ENCODE results near the gene MTA1. TPM values are rescaled to one million over a fixed set of nuclear protein-coding genes. Genes with fewer than 3 reads are reported as not detected.

MTA1 gene
- total and polyA plus RNA-seq, 2 of the 8 experiments (the other 6 are each of a cell fraction or from before 2014, with no cell fraction given) = 73.9 to 221 TPM

DNA sequence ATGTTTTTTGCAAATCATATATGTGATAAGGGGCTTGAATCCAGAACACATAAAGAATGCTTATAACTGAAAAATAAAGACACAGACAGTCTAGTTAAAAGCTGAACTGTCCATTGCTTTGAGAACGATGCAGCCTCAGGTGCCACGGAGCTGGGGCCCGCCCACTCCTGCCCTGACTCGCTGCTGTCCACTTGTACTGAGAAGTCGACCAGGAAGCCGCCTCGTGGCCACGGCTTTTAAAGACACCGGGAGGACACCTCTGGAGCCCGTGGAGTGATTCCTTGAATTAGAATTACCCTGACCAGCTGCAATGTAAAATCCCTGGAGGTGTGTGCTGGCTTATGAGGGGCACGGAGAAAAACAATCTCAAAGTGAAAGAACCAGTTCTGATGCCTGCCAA, 45.2 kb upstream of the MTA1 start:
- Histone ChIP-seq H3K79me2 (ENCODE audit: control insufficient read depth in 1 of 2, insufficient read depth in 2 of 2, low read length in 2 of 2) (no peaks in the 10 kb centered on the region), H2BK5ac (ENCODE audit: low read depth, low read length) (no peak overlapping the region), H3K14ac (ENCODE audit: insufficient read length) (no peak overlapping the region), H3K4ac (replicated peaks; ENCODE audit: insufficient read length, low read depth, low read length) (no peak overlapping the region), H3K23ac (ENCODE audit: insufficient read length) (no peak overlapping the region), H2BK15ac (ENCODE audit: low read length) (no peak overlapping the region), H4K20me1 (replicated peaks in 1 of 2; ENCODE audit: control insufficient read depth in 1 of 2, insufficient read depth in 2 of 2, low read length in 2 of 2) (peaks cover 0 to 4% of the 10 kb centered on the region in 2 experiments), H3K36me3 (ENCODE audit: control insufficient read depth in 2 of 4, insufficient read depth in 4 of 4, low read length in 3 of 4) (peaks cover 0 to 4% (median 0%) of the 10 kb centered on the region in 4 experiments; a peak in 1 of 8 replicates), H4K8ac (ENCODE audit: extremely low read depth, insufficient read depth, low read length) (no peak overlapping the region), H4K91ac (replicated peaks; ENCODE audit: insufficient read length, low read length) (no peak overlapping the region), H4K5ac (ENCODE audit: insufficient read length, low read depth, low read length) (no peak overlapping the region), H3K56ac (replicated peaks; ENCODE audit: insufficient read length, low read depth, low read length) (no peak overlapping the region), H3K9me3 (ENCODE audit: insufficient read depth in 2 of 2, low read depth in 1 of 2, low read length in 1 of 2) (peaks cover 0 to 4% of the 10 kb centered on the region in 2 experiments; a peak in 1 of 4 replicates), H2AK5ac (ENCODE audit: low read depth, low read length) (no peak overlapping the region), H3K4me1 (replicated peaks in 1 of 4; ENCODE audit: control insufficient read depth in 3 of 4, insufficient read depth in 4 of 4, low read length in 3 of 4) (no peaks in the 10 kb centered on the region), H2BK120ac (replicated peaks; ENCODE audit: low read depth, low read length) (no peak overlapping the region), H2AFZ (ENCODE audit: low read length) (no peak overlapping the region), H3K4me3 (ENCODE audit: extremely low read depth in 1 of 4, insufficient read depth in 2 of 4, low read depth in 3 of 4, low read length in 4 of 4) (no peak overlapping the region), H3K4me2 (ENCODE audit: insufficient read depth in 1 of 2, low read depth in 2 of 2, low read length in 2 of 2) (no peak overlapping the region), H3K23me2 (ENCODE audit: low read depth, low read length) (no peaks in the 10 kb centered on the region), H2BK20ac (ENCODE audit: low read length) (no peak overlapping the region), H3K79me1 (ENCODE audit: low read depth, low read length) (no peaks in the 10 kb centered on the region), H2BK12ac (ENCODE audit: low read depth, low read length) (no peak overlapping the region), H3K27ac (ENCODE audit: low read depth, low read length) (no peak overlapping the region), H3K27me3 (replicated peaks in 1 of 4; ENCODE audit: control insufficient read depth in 3 of 4, extremely low read depth in 1 of 4, insufficient read depth in 3 of 4, low read length in 3 of 4) (no peaks in the 10 kb centered on the region; a peak in 1 of 7 replicates), H3K9ac (replicated peaks in 1 of 4; ENCODE audit: extremely low read depth in 1 of 4, low read depth in 3 of 4, low read length in 3 of 4) (no peak overlapping the region), H3K18ac (ENCODE audit: extremely low read depth, low read length) (no peak overlapping the region)
- TF ChIP-seq POU5F1 (IDR thresholded peaks at IDR 0.05; ENCODE audit: low read depth, low read length) (no peak), SIN3A (conservative IDR thresholded peaks at IDR 0.05 in 1 of 2, IDR thresholded peaks at IDR 0.05 in 1 of 2; ENCODE audit: low read depth in 1 of 2, low read length in 2 of 2) (no peak), RNF2 (IDR thresholded peaks at IDR 0.05; ENCODE audit: borderline replicate concordance, low read depth, low read length, missing control alignments, poor library complexity, severe bottlenecking) (no peak), BRCA1 (IDR thresholded peaks at IDR 0.05; ENCODE audit: low read depth, low read length) (no peak), BACH1 (IDR thresholded peaks at IDR 0.05; ENCODE audit: low read length) (no peak)
- no peak for DNase-seq (ENCODE audit: low read depth in 1 of 2, low spot score in 2 of 2)
- FAIRE-seq = no peak
- ChIA-PET POLR2A (ENCODE audit: partially characterized antibody) (no interaction called here), CTCF (ENCODE audit: partially characterized antibody) (interaction anchor here (0.9 to 2.1 kb wide), 6 partner anchors 67 to 115 kb away, joined by 3 to 6 read pairs (median 4); no protein-coding TSS in a partner anchor)
- 94% methylated on average over 11 of the region's 11 CpGs; no CpG with 5 or more reads in 1 of the 2 experiments for WGBS, 2 experiments (ENCODE audit: extremely low coverage in 1 of 2, insufficient coverage in 1 of 2, insufficient read length in 1 of 2, insufficient replicate concordance in 2 of 2, low coverage in 1 of 2, low lambda C conversion rate in 2 of 2, missing lambda C conversion rate in 1 of 2)

Measured in H1 (cell line).